GM19438 (cell line): Measurements from ENCODE around the gene RAB3C.
"Not testable (repeated sequence)": the region's sequence is repeated elsewhere in the genome, so short reads cannot be mapped to it uniquely, and the experiment has no call there.

ENCODE experiments used
- ATAC-seq: cut with Tn5 transposase; IDR thresholded peaks from one replicate; pipeline ENCODE4 v1.9.1; 2021; ENCODE audit warnings: low read depth; ENCODE audit not compliant: unreplicated experiment

Gene RAB3C

DNA sequence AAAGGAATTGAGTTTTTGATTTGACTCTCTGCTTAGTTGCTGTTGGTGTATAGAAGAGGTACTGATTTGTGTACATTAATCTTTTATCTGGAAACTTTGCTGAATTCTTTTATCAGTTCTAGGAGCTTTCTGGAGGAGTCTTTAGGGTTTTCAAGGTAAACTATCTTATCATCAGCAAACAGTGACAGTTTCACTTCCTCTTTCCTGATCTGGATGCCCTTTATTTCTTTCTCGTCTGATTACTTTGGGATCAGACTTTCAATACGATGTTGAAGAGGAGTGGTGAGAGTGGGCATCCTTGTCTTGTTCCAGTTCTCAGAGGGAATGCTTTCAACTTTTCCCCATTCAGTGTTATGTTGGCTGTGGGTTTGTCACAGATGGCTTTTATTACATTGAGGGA is 17.7 kb downstream of the RAB3C start:
- ATAC-seq: not testable (repeated sequence)

DNA sequence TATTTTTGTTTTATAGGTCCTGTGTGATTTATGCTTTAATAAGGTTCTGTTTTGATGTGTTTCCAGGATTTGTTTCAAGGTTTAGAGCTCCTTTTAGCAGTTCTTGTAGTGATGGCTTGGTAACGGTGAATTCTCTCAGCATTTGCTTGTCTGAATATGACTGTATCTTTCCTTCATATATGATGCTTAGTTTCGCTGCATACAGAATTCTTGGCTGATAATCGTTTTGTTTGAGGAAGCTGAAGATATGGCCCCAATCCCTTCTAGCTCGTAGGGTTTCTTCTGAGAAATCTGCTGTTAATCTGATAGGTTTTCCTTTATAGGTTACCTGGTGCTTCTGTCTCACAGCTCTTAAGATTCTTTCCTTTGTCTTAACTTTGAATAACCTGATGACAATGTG is 20.0 kb downstream of the RAB3C start:
- ATAC-seq: not testable (repeated sequence)

DNA sequence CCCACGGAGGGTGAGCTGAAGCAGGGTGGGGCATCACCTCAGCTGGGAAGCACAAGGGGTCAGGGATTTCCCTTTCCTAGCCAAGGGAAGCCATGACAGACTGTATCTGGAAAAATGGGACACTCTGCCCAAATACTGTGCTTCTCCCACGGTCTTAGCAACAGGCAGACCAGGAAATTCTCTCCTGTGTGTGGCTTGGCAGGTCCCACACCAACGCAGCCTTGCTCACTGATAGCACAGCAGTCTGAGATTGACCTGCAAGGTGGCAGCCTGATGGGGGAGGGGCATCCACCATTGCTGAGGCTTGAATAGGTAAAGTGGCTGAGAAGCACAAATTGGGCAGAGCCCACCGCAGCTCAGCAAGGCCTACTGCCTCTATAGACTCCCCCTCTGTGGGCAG is 23.2 kb downstream of the RAB3C start:
- ATAC-seq: no peak

DNA sequence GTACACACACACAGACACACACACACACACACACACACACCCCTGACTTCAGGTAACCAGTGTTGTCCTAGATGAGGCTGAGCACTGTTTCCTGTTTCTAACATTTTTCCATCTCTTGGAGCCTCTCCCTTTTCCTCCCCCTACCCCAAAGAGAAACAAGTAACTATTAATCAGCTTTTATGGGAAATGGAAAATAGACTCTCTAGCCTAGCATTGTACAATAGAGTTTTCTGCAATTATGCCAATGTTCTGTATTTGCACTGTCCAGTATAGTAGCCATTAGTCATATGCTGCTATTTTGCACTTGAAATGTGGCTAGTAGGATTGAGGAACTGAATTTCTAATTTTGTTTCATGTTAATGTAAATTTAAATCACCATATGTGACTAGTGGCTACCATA is 33.1 kb downstream of the RAB3C start:
- no peak for ATAC-seq

DNA sequence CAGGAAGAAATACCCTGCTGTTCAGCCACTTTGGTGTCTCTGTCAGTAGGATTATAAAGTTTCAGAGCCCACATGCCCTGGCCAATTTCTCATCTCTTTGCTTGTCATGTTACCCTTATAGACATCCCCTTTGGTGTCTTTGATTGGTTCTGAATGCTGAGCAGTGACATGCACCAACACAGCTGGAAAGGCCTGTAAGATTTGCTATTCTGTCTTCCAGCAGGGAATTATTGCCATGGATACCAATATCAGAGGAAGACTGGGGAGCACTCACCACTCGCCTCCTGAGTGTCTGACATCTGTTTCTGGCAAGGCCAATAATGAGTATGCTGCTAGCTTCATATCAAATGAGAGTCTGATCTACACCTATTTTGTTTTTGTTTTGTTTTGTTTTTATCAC is 34.4 kb downstream of the RAB3C start:
- ATAC-seq: no peak

- ATAC-seq: no peak
Measured at GRCh38 chr5:58620336-58620735, 37.5 kb downstream of the RAB3C start.

DNA sequence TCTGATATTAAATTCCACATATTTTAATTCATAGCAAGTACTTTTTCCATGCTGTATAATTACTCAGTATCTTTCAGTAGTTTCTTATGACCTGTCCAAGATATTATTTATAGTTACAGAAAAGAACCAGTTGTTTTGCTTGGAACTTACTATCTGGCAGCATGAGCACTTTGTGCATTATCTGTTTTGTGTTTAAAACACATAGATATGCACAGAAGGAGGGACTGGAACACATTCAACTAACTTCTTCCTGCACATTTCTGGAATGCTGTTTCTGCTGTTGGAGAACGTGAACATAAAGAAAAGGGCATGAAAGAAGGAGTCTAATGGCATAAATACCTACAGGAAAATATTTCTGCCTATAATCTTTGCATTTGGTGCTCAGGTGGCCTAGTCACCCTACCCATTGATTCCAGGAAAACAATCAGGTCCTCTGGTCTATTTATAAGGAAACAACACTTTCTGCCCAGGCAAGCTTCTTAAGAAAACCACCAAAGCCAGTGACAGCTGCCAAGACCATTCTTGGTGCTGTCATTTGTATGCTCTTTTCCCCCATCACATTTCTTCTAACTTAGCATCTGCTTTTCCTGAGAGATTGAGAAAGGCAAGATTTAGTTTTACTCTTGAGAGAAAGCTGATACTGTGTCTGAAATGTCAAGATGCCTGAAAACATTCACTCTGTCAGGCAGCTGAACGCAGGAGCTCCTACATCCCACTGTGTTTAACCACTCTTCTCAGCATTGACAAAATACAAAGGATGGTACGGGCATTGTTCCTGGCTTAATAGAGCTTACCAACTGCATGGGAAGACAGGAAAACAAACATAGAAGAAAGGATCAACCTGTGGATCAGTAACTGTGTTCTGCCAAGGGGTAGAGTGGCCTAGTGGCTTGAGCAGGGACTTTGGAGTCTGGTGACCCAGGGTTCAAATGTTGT is 40.3 kb downstream of the RAB3C start:
- ATAC-seq: no peak

- ATAC-seq: no peak
Measured at GRCh38 chr5:58628626-58629025, 45.8 kb downstream of the RAB3C start.

GRCh38 chr5:58629271-58630159 is 46.6 kb downstream of the RAB3C start:
- no peak for ATAC-seq

DNA sequence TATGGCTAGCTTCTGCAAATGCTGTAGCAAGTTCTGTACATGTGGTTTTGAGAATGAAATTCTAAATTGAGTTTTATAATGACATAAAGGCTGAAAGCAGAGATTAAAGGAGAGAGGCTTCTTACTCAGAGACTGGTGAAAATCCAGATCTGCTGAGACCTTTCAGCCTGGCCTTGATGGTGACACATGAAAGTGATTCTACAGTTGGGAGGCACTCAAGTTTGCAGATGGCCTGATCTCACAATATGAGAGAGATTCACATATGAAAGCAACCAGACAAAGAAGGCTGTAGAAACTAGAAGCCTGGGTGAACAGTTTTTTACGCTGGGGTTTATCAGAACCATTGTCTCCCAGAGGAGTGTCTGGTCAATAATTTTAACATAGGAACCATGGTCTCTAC is 49.0 kb downstream of the RAB3C start:
- no peak for ATAC-seq

GRCh38 chr5:58635416-58635815 is 52.5 kb downstream of the RAB3C start:
- ATAC-seq: no peak

GRCh38 chr5:58640011-58640410 is 57.1 kb downstream of the RAB3C start:
- ATAC-seq: no peak

DNA sequence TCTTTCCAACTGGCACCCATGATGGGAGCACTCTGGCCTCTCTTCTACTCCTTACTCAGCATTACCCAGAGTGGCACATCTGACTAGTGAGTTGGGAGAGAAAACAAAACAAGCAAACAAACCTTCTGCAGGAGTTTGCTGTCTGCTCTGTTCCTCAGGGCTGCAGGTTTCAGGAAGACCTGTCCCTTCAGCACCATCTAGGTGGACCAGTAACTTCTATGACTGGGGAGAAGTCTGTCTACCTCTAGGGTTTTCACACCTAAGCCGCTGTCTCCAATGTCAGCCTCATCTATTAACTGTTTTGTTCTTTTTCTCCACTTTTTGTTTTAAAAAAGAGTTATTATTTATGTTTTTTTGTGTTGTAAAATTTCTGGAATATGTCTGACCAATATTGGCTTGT is 58.7 kb downstream of the RAB3C start:
- no peak for ATAC-seq

DNA sequence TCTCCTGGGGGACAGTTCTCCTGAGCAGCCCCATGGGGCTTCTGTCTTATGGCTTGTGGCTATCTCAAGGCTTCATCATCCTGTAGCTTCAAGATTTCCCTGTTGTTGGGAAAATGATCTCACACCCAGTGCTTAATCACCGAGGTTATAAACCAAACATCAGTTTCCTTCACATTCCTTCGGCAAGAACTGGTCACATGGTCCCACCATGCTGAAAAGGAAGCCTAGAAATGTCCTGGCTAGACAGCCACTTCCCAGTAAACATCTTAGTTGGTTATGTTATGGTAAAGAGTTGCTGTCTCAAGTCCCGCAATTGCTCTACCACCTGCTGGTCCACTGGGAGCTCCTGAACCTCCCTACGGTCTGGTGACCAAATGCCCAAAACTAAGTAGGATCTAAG is 66.0 kb downstream of the RAB3C start:
- ATAC-seq: no peak

GRCh38 chr5:58649716-58650115 is 66.8 kb downstream of the RAB3C start:
- ATAC-seq: no peak

- no peak for ATAC-seq
Measured at GRCh38 chr5:58653521-58653920, 70.6 kb downstream of the RAB3C start.

- ATAC-seq: no peak
Measured at GRCh38 chr5:58666141-58666540, 83.3 kb downstream of the RAB3C start.

DNA sequence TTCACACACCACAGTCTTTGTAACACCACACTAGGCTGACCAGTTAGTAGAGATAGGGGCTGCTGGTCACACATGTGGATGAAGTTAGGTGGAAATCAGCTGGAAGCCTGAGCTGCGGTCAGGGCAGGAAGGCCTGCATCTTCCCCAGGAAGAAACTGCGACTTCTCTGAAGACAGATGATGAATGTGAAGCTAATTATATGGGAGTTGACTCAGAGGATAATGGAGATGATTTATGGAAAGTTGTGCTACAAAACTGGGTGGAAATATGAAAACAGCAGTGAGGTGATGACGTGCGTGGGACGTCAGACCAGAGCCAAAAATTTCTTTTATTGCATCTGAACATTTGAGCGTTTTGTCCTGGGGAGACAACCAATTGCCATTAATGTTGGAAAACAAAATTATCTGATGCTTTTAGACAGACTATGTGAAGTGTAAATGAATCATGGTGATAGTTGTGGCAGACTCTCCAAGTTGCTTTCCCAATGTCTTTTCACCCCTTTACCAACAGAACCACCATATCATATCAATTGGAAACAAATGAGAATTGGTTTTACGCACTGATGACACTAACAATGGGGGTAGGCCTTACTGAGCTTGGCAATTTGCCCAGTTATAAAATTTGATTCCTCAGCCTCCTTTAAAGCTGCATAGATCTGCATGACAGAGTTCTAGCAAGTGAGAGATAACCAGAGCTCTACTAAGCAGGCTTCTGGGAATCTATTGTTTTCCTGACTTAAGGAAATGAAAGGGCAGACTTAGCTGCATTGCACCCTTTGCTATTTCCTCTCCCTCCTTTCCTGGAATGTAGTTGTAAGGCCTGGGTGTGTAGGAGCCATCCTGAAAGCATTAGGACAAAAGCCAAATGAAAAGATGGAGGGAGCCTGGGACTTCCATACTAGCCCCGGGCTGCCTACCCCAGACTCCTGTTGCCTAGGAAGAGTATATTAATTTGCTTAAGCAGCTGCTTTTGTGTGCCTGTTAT is 84.0 kb downstream of the RAB3C start:
- ATAC-seq: no peak

GRCh38 chr5:58670582-58670981 is 87.7 kb downstream of the RAB3C start:
- ATAC-seq: no peak

GRCh38 chr5:58671155-58671554 is 88.3 kb downstream of the RAB3C start:
- ATAC-seq: no peak
